GM21619 (cell line): ENCODE results near the gene TMEM179.
"Not testable (repeated sequence)": the region's sequence is repeated elsewhere in the genome, so short reads cannot be mapped to it uniquely, and the experiment has no call there.

Experiments
- ATAC-seq: cut with Tn5 transposase; IDR thresholded peaks from one replicate; pipeline ENCODE4 v1.9.1; 2021; ENCODE audit not compliant: unreplicated experiment

The TMEM179 gene

DNA sequence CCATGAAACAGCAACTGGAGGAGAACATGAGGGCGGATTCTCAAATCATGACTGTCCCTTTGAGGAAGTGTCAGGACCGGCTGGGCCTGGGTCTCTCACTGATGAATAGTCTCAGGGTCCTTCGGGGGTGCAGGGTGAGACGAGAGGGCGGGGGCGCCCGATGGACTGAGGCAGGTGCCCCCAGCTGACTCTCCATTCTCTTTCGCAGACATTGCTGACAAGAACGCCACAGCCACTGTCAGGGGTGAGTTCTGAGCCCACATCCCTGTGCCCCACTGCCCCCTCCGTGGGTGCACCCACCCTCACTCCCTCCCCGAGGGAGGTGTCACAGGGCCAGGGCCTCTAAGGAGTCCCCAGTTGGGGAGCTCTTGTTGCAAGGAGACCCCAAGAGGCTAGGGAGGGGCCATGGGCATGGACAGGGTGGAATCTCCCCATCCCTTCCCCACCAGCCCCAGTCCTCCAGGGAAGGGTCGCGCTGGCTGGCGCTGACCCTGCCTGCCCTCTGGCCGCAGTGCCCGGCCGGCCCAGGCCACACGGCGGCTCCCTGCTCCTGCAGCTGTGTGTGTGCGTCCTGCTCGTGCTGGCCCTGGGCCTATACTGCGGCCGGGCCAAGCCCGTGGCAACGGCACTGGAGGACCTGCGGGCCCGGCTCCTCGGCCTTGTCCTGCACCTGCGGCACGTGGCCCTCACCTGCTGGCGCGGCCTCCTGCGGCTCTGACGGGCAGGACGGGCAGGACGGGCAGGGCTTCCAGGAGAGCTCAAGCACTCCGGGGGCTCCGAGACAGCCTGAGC, 16.3 kb downstream of the TMEM179 start:
- no peak for ATAC-seq

DNA sequence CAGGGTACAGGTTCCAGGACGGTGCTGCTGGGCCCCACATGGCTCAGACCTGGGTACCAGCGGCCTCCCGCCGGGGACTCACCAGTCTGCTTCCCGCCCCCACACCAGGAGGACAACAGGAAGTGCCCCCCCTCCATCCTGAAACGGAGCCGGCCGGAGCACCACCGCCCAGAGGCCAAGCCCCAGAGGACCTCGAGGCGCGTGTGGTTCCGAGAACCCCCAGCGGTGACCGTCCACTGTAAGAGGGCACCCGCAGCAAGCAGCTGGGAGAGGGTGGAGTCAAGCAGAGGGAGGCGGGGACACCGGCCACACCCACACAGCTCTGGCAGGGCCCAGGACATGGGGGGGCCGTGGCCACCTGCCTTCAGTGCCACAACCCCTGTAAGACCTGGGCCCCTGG, 16.9 kb downstream of the TMEM179 start:
- ATAC-seq = no peak

DNA sequence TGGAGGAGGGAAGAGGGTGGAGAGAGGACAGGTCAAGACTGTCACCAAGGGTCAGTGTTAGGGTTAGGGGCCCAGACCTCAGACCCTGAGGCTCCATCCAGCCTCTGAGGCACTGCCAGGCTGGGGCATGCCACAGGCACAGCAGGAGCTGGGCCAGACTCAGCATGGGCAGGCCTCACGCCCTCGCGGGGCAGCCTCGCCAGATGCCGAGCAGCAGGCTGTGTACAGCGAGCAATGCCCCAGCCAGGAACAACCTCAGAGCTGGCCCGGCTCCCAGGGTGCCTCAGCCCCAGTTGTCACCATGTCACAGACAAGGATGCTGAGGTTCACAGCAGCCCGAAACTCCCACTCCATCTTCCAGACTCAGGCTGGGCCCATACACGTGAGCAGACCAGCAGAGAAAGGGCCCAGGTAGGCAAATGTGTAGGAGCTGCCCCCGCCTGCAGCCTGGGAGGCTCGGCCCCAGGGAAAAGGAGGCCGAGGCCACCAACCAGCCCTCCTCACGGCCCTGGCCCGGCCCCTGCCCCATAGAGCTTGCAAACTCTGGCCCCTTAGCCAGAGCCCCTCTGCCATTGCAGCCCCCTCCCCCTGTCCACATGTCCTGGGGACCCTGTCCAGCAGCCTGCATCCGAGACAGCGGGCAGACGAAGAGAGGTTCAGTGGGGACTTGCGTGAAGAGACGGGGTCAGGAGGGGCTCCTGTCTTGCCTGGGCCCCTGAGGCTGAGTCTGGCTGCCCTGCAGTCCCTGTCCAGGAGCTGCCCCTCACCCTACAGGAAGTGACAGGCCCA, 17.5 kb downstream of the TMEM179 start:
- ATAC-seq = no peak

DNA sequence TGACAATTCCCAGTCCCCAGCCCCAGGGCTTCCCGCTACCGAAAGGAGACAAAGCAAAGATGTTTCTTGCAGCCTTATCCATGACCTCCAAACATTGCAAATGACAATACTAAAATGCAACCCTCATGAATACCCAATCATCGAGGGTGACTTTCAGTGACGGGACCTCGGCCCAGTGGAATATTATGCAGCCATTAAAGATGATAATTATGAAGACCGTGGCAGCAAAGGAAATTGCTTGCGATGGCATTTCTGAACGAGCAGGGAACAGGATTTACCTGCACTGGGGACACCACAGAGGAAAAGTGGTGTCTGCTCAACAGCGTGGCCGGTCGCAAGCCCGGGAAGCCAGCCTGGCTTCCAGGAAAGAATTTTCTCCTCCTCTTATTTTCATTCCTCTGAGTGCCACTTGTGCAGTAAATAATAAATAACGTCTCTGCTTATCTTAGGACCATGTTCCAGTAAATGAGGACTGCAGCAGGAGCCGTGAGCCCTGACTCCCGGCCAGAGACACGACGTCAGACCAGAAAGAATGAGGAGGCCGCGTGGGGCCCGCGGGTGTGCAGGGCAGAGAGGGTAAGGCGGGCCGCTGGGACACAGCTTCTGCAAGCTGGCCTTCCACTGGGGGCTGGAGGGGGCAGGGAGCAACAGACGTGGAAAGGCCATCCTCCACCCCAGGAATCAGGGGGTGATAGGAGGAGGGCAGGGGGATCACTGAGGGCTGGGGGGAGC, 18.4 kb downstream of the TMEM179 start:
- ATAC-seq = no peak

DNA sequence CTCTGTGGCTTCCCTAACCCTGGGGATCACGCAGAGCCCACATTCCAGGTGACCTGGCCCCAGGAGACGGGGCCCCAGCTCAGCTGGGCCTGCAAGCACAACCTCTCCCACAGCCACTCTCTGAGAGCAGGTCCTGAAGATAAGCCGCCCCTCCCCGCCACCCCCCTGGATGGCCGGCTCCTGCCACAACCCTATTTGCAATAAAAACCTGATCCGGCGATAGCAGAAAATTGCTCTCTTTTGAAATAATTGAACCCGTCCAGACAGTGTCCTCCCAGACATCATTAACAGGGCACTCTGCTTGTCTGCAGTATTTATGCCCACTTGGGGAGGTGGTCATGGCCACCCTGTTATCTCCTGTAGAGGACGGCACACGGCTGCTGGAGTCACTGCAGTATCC, 20.0 kb downstream of the TMEM179 start:
- no peak for ATAC-seq

DNA sequence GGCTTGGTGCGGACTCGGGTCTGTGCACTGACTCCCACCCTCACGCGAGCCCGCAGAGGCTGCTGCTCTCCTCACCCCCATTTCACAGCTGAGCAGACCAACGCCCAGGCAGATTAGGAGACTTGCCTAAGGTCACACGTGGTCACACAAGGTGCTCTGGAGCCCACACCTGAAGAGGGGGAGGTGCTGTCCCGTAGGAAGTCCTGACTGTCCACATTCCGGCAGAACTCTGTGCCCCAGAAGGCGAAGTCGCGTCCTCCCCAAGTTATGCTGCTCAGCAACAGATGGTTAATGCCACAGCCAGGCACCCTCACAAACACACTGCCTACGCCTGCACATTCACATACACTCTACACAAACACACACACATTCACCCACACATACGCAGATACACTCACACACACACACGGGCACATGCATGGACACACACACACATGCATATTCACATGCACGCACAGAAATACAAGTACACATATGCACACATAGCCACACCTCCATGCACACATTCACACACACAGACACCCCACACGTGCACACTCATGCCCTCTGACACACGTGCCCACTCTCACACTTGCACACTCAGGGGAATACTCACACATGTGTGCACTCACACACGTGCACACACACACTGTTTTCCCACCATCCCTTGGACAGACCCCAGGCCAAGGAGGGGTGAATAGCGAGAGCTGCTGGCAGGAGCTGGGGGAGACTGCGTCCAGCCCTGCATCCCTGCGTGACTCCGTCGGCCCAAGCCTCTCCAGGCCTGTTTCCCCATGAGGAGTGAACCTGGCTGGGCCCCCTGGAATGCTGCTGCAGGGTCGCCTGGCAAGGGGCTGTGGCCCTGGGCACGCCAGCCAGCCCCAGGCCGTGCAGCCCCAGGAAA, 20.9 kb downstream of the TMEM179 start:
- ATAC-seq = no peak

DNA sequence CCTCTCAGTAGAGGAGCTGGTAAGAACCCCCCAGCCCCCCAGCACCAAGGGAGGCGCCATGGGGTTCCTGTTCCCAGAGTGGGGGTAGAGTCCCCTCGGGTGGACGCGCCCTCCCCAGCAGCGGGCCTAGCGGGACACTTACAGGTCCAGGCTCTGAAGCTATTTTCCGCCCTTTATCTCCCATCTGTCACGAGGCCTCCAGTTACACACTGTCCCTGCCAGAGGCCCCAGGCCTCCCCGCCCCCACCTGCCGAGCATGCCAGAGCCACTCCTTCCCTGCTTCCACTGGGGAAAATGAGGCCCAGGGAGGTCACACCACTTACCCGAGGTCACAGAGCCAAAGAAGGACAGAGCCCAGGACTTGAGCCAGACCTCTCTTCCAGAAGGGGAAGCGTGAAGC, 21.9 kb downstream of the TMEM179 start:
- no peak for ATAC-seq

DNA sequence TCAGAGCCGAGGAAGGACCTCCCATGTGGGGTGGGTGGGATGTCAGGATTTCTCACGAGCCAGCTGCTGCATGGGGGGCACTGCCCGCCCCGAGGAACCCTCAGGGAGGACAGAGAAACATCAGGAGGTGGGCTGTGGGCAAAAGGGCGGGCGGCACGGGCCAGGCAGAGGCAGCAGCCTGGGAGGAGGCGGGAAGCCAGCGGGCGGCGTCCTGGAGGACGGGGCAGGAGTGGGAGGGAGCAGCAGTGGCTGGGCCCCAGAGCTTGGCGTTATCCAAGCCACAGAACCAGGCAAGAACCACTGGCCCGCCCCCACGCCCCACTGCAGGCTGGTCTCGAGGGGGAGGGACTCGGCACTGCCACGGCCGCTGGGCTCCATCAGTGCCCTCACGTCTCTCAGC, 22.6 kb downstream of the TMEM179 start:
- ATAC-seq = no peak

DNA sequence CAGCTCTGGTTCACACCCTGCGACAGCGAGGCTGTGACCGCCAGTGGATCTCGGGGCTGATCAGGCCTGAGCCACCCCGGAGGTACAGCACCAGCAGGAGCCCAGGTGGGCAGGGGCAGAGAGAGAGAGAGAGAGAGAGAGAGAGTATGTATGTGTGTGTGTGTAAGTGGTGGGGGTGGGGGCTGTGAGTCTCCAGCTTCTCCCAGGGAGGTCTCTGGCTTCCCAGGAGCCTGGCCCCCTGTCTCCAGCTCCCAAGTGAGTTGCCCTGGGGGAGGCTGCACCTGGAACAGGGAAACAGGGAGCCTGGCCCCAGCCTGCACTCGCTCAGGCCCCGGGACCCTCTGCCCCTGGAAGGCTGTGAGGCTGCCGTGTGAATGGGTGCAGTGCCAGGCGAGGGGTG, 23.1 kb downstream of the TMEM179 start:
- ATAC-seq = no peak

DNA sequence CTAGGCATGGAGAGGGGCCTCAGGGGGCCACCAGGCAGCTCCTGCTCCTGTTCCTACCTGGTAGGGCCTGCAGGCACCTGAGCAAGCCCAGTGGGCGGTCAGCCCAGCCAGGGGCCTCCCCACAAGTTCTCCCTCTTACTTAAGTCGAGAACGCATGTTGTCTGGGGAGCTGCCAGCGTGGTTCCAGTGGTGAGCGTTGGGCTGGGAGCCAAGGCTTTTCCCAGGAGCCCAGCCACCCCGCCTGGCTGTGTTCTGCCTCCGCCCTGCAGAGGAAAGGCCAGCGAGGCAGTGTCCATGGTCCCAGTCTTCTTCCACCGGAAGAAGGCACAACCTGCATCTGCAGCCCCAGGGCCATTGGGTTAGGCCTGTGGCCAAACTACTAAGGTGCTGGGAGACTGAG, 23.6 kb downstream of the TMEM179 start:
- no peak for ATAC-seq

DNA sequence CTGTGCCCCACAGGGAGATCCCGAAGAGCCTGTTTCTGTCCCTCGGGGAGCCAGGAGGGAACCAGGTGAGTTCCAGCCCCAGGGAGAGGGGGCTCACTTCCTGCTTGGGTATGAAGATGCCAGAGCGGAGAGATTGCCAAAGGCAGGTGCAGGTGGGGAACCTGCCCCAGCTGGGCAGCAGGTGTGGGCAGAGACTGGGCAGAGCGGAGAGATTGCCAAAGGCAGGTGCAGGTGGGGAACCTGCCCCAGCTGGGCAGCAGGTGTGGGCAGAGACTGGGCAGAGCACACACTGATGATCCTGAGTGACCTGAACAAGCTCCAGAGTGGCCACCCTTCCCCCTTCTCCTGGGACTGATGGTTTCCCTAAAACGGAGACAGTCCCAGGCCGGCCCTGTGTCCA, 24.6 kb downstream of the TMEM179 start:
- not testable (repeated sequence) for ATAC-seq

DNA sequence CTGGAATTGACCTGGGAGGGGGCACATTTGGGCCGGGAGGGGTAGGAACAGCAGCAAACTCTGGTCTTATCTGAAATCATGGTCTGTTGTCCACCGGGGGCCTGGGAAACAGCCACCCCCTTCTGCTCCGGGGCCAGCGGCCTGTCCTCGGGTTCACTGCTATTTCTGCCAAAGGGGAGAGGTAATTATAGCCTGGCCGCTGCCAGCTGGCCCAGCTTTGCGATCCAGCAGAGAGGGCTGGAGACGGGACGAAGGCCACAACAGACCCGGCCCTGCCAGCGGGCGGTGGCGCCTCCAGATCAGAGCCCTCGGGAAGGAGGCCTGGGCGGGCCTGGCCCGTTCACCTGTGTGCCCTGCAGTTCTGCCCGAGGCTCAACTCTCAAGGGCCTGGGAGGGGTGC, 25.1 kb downstream of the TMEM179 start, which contains the start of gene C14orf180:
Gene C14orf180, plus strand, starts transcription at position 258 of the 400 bp plus-strand sequence. CDS start 6,667 bp downstream, outside the sequence.
- ATAC-seq = no peak

DNA sequence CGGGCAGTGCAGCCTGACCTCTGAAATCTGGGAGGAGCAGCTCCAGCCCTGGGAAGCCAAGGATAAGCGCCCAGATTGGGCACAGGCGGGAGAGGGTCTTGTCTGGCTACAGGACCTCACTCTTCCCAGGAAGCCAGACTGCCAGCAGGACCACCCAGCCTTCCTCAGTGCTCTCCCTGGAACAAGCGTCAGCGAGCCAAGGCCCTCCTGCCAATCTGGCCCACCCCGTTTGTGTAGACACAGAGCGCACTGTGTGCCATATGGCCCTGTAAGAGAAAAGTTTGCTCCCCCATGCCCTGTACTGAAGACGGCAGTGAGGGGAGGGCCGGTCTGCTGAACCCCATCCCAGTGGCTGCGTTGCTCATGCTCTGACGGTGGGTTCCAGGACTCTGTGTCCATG, 26.3 kb downstream of the TMEM179 start:
- no peak for ATAC-seq

DNA sequence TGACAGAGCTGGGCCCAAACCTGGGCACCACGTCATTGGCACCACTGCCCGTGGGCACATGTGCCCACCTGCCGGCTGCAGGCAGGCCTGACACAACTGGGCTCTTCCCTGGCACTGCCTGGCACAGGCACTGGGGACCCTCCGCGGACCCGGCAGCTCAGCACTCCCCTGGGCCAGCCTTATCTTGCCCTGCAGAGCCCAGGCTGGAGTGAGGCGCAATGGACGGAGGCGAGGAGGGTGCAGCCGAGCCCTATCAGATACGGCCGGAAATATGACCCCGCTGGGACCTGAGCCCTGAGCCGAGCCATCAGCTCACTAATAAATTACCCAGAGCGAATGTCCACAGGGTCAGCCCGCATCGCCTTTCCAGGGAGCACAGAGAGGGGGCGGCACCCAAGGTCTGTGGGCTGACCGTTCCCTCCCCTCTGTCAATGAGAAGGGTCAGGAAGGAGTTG, 26.7 kb downstream of the TMEM179 start:
- no peak for ATAC-seq

DNA sequence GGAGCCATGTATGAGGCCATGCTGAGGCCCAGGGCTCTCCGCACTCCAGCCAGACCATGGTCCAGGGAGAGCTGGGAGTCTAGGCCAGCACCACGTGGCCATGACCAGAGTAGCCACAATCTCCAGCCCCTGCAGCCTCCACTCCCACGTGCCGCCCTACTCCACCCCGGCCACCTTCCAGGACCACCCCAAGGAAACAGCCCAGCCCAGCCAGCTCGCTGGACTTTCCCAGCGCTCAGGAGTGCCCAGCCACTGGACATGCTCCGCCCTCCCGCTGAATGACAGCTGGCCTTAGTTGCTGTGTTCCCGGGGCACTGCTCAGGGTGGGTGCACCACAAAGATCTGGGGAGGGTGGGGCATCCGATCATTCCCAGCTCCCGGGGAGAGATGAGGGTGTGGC, 27.1 kb downstream of the TMEM179 start:
- no peak for ATAC-seq

DNA sequence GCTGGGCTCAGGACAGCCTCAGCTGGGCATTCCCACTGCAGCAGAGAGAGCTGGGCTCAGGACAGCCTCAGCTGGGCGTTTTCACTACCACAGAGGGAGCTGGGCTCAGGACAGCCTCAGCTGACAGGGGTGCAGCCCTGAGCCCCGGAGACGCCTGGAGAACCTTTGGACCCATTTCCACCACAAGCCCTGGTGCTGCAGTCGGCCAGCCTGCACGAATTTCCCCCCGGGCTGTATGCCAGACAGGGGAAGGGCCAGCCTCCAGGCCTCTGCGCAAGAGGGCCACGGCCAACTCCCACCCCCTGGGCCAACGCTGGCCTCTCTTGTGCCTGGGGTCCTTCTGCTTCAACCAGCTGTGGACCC, 27.6 kb downstream of the TMEM179 start:
- ATAC-seq = no peak

DNA sequence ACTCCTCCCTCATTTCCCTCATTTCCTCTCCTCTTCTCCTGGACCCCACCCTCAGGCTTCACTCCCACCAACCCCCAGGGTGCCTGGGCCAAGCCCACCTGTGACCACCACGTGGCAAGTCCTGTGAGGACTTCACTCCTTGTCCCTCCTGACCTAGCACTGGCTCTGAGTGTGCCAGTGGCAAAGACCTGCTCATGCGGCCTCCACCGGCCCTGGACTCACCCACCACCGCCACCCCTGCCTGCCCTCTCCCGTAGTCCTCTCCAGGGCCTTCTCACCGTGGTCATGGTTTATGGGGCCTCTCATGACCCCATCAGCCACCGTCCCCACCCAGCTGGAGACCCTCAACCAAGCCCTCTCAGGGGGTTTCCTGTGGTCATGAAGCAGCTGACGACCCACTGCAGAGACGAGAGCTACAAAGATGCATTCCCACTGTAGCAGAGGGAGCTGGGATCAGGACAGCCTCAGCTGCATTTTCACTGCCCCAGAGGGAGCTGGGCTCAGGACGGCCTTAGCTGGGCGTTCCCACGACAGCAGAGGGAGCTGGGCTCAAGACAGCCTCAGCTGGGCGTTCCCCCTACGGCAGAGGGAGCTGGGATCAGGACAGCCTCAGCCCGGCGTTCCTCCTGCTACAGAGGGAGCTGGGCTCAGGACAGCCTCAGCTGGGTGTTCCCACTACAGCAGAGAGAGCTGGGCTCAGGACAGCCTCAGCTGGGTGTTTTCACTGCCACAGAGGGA, 28.2 kb downstream of the TMEM179 start:
- ATAC-seq = no peak

DNA sequence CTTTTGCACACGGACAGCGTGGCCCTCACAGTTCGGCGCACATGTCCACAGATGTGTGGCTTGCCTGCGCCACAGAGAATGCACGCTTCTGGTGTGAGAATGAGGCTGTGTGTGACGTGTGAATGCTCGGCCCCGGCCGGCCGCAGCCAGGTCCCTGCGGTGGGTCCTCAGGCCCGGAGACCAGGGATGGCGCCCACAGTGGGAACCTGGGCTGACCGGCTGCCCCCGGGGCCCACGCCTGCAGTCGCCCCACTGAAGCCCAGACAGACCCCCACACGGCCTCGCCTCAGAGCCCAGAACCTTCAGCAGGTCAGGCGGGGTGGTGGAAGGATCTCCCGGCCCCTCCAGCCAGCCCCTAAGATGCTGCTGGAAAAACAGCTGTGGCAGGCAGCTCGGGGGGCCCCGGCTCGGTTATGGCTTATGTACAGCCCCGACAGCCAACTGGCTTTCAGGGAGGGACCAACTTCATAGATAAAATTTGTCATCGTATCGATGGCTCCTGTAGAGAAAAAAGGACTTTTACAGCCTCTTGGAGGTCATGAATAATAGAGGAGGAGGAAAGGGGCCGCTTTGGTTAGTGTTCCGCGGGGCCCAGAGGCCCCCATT, 29.5 kb downstream of the TMEM179 start:
- no peak for ATAC-seq

DNA sequence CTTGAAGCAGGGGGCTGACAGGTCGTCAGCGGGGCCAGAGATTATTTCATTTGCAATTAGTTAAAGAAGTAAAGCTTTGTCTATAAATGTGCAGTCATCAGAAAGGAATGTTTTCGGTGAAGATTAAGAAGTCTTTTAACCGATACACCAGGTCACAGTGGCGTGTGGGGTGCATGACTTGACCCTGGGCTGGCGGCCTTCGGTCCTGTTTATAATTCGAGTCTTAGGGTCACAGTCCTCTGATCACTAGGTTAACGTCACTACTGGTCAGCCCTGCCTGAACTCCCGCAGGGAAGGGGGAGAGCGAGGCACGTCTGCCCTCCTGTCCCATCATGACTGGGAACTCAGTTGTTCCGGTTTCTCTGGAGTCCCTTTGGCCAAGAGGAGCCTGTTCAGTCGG, 30.0 kb downstream of the TMEM179 start:
- ATAC-seq = no peak

DNA sequence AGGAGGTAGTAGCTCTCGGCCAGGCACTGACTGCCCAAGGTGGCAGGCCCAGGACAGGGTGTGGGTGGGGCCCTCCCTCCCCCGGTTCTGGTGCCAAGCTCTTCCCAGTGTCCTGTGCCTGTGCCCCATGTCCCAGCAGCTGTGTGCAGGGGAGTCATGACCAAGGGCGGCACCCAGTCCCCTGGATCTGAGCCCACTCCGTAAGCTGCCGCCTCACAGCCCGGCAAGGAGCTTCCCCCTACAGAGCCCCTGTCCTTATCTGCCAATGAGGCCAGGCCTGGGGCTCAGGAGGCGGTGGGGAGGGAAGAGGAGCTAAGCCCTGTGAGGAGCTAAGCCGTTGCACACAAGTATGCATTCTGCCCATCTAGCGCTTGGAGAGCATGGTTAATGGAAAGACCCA, 30.6 kb downstream of the TMEM179 start:
- ATAC-seq = no peak
